HL-60 (cell line): ENCODE data around the gene NRCAM.

Source experiments
- POLR2AphosphoS5 ChIP-seq: IDR thresholded peaks from 2 replicates; pipeline ENCODE4 v1.6.1; 2012; ENCODE audit warnings: low read depth
- SPI1 ChIP-seq: IDR thresholded peaks from 2 replicates; pipeline ENCODE4 v1.6.1; 2012; ENCODE audit warnings: low read depth, mild to moderate bottlenecking, borderline replicate concordance
- TF ChIP-seq, protein P1 (sequence below): IDR thresholded peaks from one replicate; pipeline ENCODE4 v1.5.1; 2011; ENCODE audit warnings: low read length, control low read depth, inconsistent platforms; ENCODE audit not compliant: insufficient read depth
- TF ChIP-seq, protein P2 (sequence below): IDR thresholded peaks from 2 replicates; pipeline ENCODE4 v1.6.1; 2012; ENCODE audit warnings: low read depth; ENCODE audit not compliant: insufficient replicate concordance

- TF ChIP-seq, protein P1, sequence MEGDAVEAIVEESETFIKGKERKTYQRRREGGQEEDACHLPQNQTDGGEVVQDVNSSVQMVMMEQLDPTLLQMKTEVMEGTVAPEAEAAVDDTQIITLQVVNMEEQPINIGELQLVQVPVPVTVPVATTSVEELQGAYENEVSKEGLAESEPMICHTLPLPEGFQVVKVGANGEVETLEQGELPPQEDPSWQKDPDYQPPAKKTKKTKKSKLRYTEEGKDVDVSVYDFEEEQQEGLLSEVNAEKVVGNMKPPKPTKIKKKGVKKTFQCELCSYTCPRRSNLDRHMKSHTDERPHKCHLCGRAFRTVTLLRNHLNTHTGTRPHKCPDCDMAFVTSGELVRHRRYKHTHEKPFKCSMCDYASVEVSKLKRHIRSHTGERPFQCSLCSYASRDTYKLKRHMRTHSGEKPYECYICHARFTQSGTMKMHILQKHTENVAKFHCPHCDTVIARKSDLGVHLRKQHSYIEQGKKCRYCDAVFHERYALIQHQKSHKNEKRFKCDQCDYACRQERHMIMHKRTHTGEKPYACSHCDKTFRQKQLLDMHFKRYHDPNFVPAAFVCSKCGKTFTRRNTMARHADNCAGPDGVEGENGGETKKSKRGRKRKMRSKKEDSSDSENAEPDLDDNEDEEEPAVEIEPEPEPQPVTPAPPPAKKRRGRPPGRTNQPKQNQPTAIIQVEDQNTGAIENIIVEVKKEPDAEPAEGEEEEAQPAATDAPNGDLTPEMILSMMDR = no peak
- TF ChIP-seq POLR2AphosphoS5 = no peak
- TF ChIP-seq, protein P2, sequence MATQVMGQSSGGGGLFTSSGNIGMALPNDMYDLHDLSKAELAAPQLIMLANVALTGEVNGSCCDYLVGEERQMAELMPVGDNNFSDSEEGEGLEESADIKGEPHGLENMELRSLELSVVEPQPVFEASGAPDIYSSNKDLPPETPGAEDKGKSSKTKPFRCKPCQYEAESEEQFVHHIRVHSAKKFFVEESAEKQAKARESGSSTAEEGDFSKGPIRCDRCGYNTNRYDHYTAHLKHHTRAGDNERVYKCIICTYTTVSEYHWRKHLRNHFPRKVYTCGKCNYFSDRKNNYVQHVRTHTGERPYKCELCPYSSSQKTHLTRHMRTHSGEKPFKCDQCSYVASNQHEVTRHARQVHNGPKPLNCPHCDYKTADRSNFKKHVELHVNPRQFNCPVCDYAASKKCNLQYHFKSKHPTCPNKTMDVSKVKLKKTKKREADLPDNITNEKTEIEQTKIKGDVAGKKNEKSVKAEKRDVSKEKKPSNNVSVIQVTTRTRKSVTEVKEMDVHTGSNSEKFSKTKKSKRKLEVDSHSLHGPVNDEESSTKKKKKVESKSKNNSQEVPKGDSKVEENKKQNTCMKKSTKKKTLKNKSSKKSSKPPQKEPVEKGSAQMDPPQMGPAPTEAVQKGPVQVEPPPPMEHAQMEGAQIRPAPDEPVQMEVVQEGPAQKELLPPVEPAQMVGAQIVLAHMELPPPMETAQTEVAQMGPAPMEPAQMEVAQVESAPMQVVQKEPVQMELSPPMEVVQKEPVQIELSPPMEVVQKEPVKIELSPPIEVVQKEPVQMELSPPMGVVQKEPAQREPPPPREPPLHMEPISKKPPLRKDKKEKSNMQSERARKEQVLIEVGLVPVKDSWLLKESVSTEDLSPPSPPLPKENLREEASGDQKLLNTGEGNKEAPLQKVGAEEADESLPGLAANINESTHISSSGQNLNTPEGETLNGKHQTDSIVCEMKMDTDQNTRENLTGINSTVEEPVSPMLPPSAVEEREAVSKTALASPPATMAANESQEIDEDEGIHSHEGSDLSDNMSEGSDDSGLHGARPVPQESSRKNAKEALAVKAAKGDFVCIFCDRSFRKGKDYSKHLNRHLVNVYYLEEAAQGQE = no peak
- TF ChIP-seq SPI1 = no peak
Measured at GRCh38 chr7:108266491-108266890, 189.7 kb downstream of the NRCAM start.
